Activated CD4-positive, alpha-beta T cell treated with anti-CD3 and anti-CD28 coated beads, Interleukin-2, Interleukin-6, amounts not matched to agents 100 ng/mL and 50 ng/mL, durations not matched to agents 16 hours and 8 hours (primary cell): ENCODE results near the gene PPP1R14B.

Experiments
- DNase-seq: peaks from one replicate; pipeline ENCODE4 v3.0.0-alpha.2; 2020

The PPP1R14B gene

GRCh38 chr11:64281957-64282770 is 35.4 kb upstream of the PPP1R14B start:
- no peak for DNase-seq

- no peak for DNase-seq
Measured at GRCh38 chr11:64278576-64279190, 31.9 kb upstream of the PPP1R14B start.

- no peak for DNase-seq
Measured at GRCh38 chr11:64276653-64277431, 30.1 kb upstream of the PPP1R14B start.

GRCh38 chr11:64275841-64276240 is 29.1 kb upstream of the PPP1R14B start:
- DNase-seq: no peak

- DNase-seq: no peak
Measured at GRCh38 chr11:64275031-64275800, 28.5 kb upstream of the PPP1R14B start.

- DNase-seq: peak; percentile 99
Measured at GRCh38 chr11:64269540-64270220, 22.9 kb upstream of the PPP1R14B start.

GRCh38 chr11:64268893-64269539 is 22.3 kb upstream of the PPP1R14B start:
- peak; percentile 74 for DNase-seq

GRCh38 chr11:64268025-64268892 is 21.5 kb upstream of the PPP1R14B start:
- DNase-seq: peak; percentile 15

GRCh38 chr11:64267207-64267945 is 20.6 kb upstream of the PPP1R14B start:
- no peak for DNase-seq

- DNase-seq: no peak
Measured at GRCh38 chr11:64266339-64266738, 19.6 kb upstream of the PPP1R14B start.

- no peak for DNase-seq
Measured at GRCh38 chr11:64265176-64266160, 18.7 kb upstream of the PPP1R14B start.

- no peak for DNase-seq
Measured at GRCh38 chr11:64264371-64264852, 17.7 kb upstream of the PPP1R14B start.

GRCh38 chr11:64263947-64264317 is 17.2 kb upstream of the PPP1R14B start:
- no peak for DNase-seq

GRCh38 chr11:64263021-64263946 is 16.5 kb upstream of the PPP1R14B start:
- DNase-seq: no peak

- DNase-seq: no peak
Measured at GRCh38 chr11:64262271-64263002, 15.7 kb upstream of the PPP1R14B start.

- no peak for DNase-seq
Measured at GRCh38 chr11:64261556-64262080, 14.9 kb upstream of the PPP1R14B start.
